Fibroblast of lung (primary cell): ENCODE results near the gene EMILIN2. TPM values are rescaled to one million over a fixed set of nuclear protein-coding genes. Genes with fewer than 3 reads are reported as not detected.

Source experiments
- DNase-seq, 2 donors: peaks; one replicate each; pipeline versions ENCODE4 v3.0.0 to v3.0.0-alpha.2; 2010; ENCODE audit warnings: low read depth in 2 of 2
- H2AFZ ChIP-seq: 2 replicates; pipeline ENCODE4 v1.5.1; 2012; ENCODE audit warnings: low read length, control low read depth, inconsistent platforms
- H3K27ac ChIP-seq: 2 replicates; pipeline ENCODE4 v1.5.1; 2011; ENCODE audit warnings: low read length, control low read depth; ENCODE audit not compliant: insufficient read depth
- H3K27me3 ChIP-seq: 2 replicates; pipeline ENCODE4 v1.5.1; 2011; ENCODE audit warnings: mild to moderate bottlenecking, low read length; ENCODE audit not compliant: control insufficient read depth, insufficient read depth
- H3K36me3 ChIP-seq: 2 replicates; pipeline ENCODE4 v1.5.1; 2011; ENCODE audit warnings: low read length; ENCODE audit not compliant: control insufficient read depth, insufficient read depth
- H3K4me1 ChIP-seq: 2 replicates; pipeline ENCODE4 v1.5.1; 2011; ENCODE audit warnings: low read length; ENCODE audit not compliant: control insufficient read depth, insufficient read depth; ENCODE audit errors: extremely low read depth
- H3K4me2 ChIP-seq: 2 replicates; pipeline ENCODE4 v1.5.1; 2011; ENCODE audit warnings: low read length, control low read depth; ENCODE audit not compliant: insufficient read depth; ENCODE audit errors: extremely low read depth
- H3K4me3 ChIP-seq, 4 experiments: fragments of 200-600 bp in 1 of 4; sonication (generic) in 1 of 4; replicated peaks in 1 of 4; 2 replicates each; pipeline ENCODE4 v1.5.1; 2011 to 2016; ENCODE audit warnings: low read length in 4 of 4, low read depth in 3 of 4, mild to moderate bottlenecking in 3 of 4, control low read depth in 2 of 4, inconsistent platforms in 1 of 4, mixed read lengths in 1 of 4; ENCODE audit not compliant: insufficient read depth in 1 of 4; ENCODE audit errors: control extremely low read depth in 1 of 4
- H3K79me2 ChIP-seq: 2 replicates; pipeline ENCODE4 v1.5.1; 2012; ENCODE audit warnings: mild to moderate bottlenecking, low read length, inconsistent platforms; ENCODE audit not compliant: control insufficient read depth, insufficient read depth
- H3K9ac ChIP-seq: 2 replicates; pipeline ENCODE4 v1.5.1; 2011; ENCODE audit warnings: mild to moderate bottlenecking, low read length, control low read depth; ENCODE audit not compliant: insufficient read depth
- H3K9me3 ChIP-seq: 2 replicates; pipeline ENCODE4 v1.5.1; 2012; ENCODE audit warnings: low read depth, low read length; ENCODE audit not compliant: control insufficient read depth, insufficient read depth
- H4K20me1 ChIP-seq: 2 replicates; pipeline ENCODE4 v1.5.1; 2011; ENCODE audit warnings: low read length; ENCODE audit not compliant: control insufficient read depth, insufficient read depth; ENCODE audit errors: extremely low read depth
- EZH2 ChIP-seq: IDR thresholded peaks from 2 replicates; pipeline ENCODE4 v1.5.1; 2012; ENCODE audit warnings: low read length, control low read depth, mild to moderate bottlenecking; ENCODE audit errors: missing control alignments
- polyA plus RNA-seq, 2 donors: library from polyadenylated mRNA; depleted of rRNA in 1 of 2; stranded (reverse) in 1 of 2; unstranded in 1 of 2; fragments of >200 nt; gene quantifications; 2 replicates each; pipeline ENCODE4 v1.2.1, GENCODE V29; 2011 to 2012; ENCODE audit warnings: missing spikeins in 1 of 2
- total RNA-seq: library from RNA; depleted of rRNA; stranded (reverse); fragments of >200 nt; gene quantifications from 2 replicates; pipeline ENCODE4 v1.2.1, GENCODE V29; 2014
- TF ChIP-seq, protein P1 (sequence below), 2 donors: IDR thresholded peaks in 1 of 2; conservative IDR thresholded peaks in 1 of 2; 1 replicate in 1 of 2; 2 replicates in 1 of 2; pipeline ENCODE4 v1.5.1; 2011 to 2012; ENCODE audit warnings: low read length in 2 of 2, control low read depth in 1 of 2, inconsistent platforms in 1 of 2, low read depth in 1 of 2, mild to moderate bottlenecking in 1 of 2

Gene EMILIN2
- total and polyA plus RNA-seq, 2 donors (not counting 1 experiment from before 2014, with no cell fraction given), result 8.7 to 11.1 TPM

DNA sequence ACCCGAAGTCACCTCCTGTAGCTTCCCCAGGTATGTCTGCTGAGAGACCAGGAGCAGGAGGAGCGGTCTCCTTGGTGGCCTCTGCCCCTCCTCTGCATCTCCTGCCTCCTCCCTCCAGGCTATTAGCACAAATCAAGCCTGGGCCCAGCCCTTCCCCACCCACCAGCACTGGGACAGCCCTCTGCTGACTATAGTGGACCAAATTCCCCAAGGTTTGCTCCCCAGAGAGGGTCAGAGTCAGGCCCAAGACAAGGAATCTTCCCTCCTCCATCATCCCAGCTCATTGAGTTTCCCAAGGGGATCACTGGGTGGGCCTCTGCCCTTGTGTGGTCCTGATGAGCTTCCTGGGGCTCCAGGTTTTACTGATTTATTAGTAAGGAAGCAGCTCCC, 62.1 kb downstream of the EMILIN2 start:
- no peaks in the 10 kb centered on the region for H3K4me1 ChIP-seq
- no peaks in the 10 kb centered on the region for H3K27me3 ChIP-seq
- no peak overlapping the region for H3K27ac ChIP-seq
- no peak overlapping the region for H3K4me3 ChIP-seq
- no peaks in the 10 kb centered on the region for H3K9me3 ChIP-seq
- no peaks in the 10 kb centered on the region for H3K79me2 ChIP-seq
- H3K36me3 ChIP-seq, result peaks cover 8% of the 10 kb centered on the region
- no peak for DNase-seq
- no peak for TF ChIP-seq EZH2
- TF ChIP-seq, protein P1, sequence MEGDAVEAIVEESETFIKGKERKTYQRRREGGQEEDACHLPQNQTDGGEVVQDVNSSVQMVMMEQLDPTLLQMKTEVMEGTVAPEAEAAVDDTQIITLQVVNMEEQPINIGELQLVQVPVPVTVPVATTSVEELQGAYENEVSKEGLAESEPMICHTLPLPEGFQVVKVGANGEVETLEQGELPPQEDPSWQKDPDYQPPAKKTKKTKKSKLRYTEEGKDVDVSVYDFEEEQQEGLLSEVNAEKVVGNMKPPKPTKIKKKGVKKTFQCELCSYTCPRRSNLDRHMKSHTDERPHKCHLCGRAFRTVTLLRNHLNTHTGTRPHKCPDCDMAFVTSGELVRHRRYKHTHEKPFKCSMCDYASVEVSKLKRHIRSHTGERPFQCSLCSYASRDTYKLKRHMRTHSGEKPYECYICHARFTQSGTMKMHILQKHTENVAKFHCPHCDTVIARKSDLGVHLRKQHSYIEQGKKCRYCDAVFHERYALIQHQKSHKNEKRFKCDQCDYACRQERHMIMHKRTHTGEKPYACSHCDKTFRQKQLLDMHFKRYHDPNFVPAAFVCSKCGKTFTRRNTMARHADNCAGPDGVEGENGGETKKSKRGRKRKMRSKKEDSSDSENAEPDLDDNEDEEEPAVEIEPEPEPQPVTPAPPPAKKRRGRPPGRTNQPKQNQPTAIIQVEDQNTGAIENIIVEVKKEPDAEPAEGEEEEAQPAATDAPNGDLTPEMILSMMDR (conservative IDR thresholded peaks at IDR 0.05 in 1 of 2, IDR thresholded peaks at IDR 0.05 in 1 of 2; ENCODE audit: low read depth in 1 of 2, low read length in 2 of 2), result no peak
- no peak overlapping the region for H2AFZ ChIP-seq
- no peak overlapping the region for H3K9ac ChIP-seq
- H4K20me1 ChIP-seq, result no peaks in the 10 kb centered on the region
- no peak overlapping the region for H3K4me2 ChIP-seq

- Histone ChIP-seq H3K9me3 (no peaks in the 10 kb centered on the region), H3K4me3 (no peak overlapping the region), H3K27me3 (no peaks in the 10 kb centered on the region), H3K9ac (no peak overlapping the region), H3K4me2 (no peak overlapping the region), H2AFZ (no peak overlapping the region), H3K79me2 (no peaks in the 10 kb centered on the region), H4K20me1 (no peaks in the 10 kb centered on the region), H3K4me1 (peaks cover 3% of the 10 kb centered on the region), H3K36me3 (peaks cover 11% of the 10 kb centered on the region), H3K27ac (no peak overlapping the region)
- no peak for TF ChIP-seq EZH2
- no peak for DNase-seq
Measured at GRCh38 chr18:2909431-2910140, 62.8 kb downstream of the EMILIN2 start.

GRCh38 chr18:2910261-2910660, 63.5 kb downstream of the EMILIN2 start:
- H3K4me2 ChIP-seq, result no peak overlapping the region
- H3K4me1 ChIP-seq, result peaks cover 6% of the 10 kb centered on the region
- H3K4me3 ChIP-seq, result no peak overlapping the region
- no peaks in the 10 kb centered on the region for H3K79me2 ChIP-seq
- H4K20me1 ChIP-seq, result no peaks in the 10 kb centered on the region
- TF ChIP-seq EZH2, result no peak
- no peaks in the 10 kb centered on the region for H3K9me3 ChIP-seq
- no peaks in the 10 kb centered on the region for H3K27me3 ChIP-seq
- DNase-seq, result no peak
- H3K9ac ChIP-seq, result no peak overlapping the region
- no peak overlapping the region for H2AFZ ChIP-seq
- no peak overlapping the region for H3K27ac ChIP-seq
- peaks cover 11% of the 10 kb centered on the region for H3K36me3 ChIP-seq

DNA sequence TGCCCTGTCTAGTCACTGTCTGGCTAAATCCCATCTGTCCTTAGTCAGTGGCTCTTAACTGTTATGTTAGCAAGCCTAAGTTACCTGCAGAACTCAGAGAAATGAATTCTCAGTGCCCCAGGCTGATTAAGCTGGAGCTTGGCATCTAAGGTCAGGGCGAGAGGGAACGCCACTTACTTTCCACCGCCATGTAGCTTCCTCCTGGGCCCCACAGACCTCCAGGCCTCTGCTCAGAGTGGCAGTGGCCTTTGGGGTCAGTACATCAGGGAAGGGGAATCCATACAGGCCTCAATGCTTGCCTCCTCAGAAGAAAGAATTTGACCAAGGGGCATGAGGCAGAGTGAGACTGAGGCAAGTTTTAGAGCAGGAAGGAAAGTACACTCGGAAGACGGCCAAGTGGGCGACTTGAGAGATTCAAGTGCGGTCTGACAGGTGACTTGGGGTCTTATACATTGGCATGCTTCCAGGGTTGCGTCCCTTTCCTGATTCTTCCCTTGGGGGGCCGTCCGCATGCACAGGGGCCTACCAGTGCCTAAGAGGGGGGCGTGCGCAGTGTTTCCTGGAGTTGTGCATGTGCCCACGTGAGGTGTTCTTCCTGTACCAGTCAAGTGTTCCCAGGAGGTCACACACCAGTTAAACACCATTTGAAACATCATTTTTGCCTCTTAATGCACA, 64.1 kb downstream of the EMILIN2 start:
- no peaks in the 10 kb centered on the region for H4K20me1 ChIP-seq
- no peaks in the 10 kb centered on the region for H3K79me2 ChIP-seq
- TF ChIP-seq, protein P1 (conservative IDR thresholded peaks at IDR 0.05 in 1 of 2, IDR thresholded peaks at IDR 0.05 in 1 of 2; ENCODE audit: low read depth in 1 of 2, low read length in 2 of 2), result no peak
- no peak for TF ChIP-seq EZH2
- H3K9me3 ChIP-seq, result no peaks in the 10 kb centered on the region
- no peak overlapping the region for H3K4me2 ChIP-seq
- no peaks in the 10 kb centered on the region for H3K27me3 ChIP-seq
- H2AFZ ChIP-seq, result no peak overlapping the region
- H3K27ac ChIP-seq, result no peak overlapping the region
- H3K4me1 ChIP-seq, result peaks cover 6% of the 10 kb centered on the region
- no peak overlapping the region for H3K9ac ChIP-seq
- H3K36me3 ChIP-seq, result peaks cover 11% of the 10 kb centered on the region
- no peak overlapping the region for H3K4me3 ChIP-seq
- DNase-seq, result no peak
